A549 (cell line): ENCODE data around the gene ZC3HAV1. TPM values are rescaled to one million over a fixed set of nuclear protein-coding genes. Genes with fewer than 3 reads are reported as not detected.
A peak's percentile ranks its signal among the peaks of the same experiment; 100 is the strongest.

Experiments used
- ATAC-seq, 2 experiments: fragments of 200-7000 bp in 1 of 2; fragments of >200 bp in 1 of 2; cut with Nextera tagmentation in 1 of 2; cut with Tn5 transposase in 1 of 2; 3 replicates each; pipeline versions ENCODE4 v1.8.0 to v1.9.1; 2018 to 2020; ENCODE audit warnings: mild to moderate bottlenecking in 1 of 2, moderate library complexity in 1 of 2
- CTCF ChIA-PET: fragments of 300-600 bp; sonication (Branson Sonifier 250); formaldehyde crosslinking; extraction: SDS; loops from one replicate; lab custom pipeline; 2021; ENCODE audit warnings: antibody characterized with exemption, inconsistent platforms; lab: Yijun Ruan, JAX
- POLR2A ChIA-PET: fragments of 350-600 bp; formaldehyde crosslinking; extraction: SDS; loops from one replicate; lab custom pipeline; 2021; ENCODE audit warnings: antibody characterized with exemption, inconsistent platforms; lab: Yijun Ruan, JAX
- DNase-seq, 2 experiments: peaks; one replicate each; pipeline versions ENCODE4 v3.0.0 to v3.0.0-alpha.2; 2011 to 2016; ENCODE audit warnings: low read depth in 1 of 2, low spot score in 1 of 2
- FAIRE-seq: peaks from 2 replicates; lab custom pipeline; 2011; peaks lifted over from hg19 to GRCh38; lab: Jason Lieb, UNC
- H3K27ac ChIP-seq, 2 experiments: fragments of >200 bp; sonication (Bioruptor Twin); formaldehyde crosslinking; 3 replicates each; pipeline ENCODE4 v1.5.1; 2016 to 2017
- H3K4me1 ChIP-seq: fragments of >200 bp; sonication (Bioruptor Twin); formaldehyde crosslinking; 3 replicates; pipeline ENCODE4 v1.6.1; 2016
- H3K4me2 ChIP-seq: fragments of >200 bp; sonication (Bioruptor Twin); formaldehyde crosslinking; 3 replicates; pipeline ENCODE4 v1.6.1; 2016
- H3K4me3 ChIP-seq: fragments of >200 bp; sonication (Bioruptor Twin); formaldehyde crosslinking; 3 replicates; pipeline ENCODE4 v1.5.1; 2016
- H3K9me3 ChIP-seq: fragments of >200 bp; sonication (Bioruptor Twin); formaldehyde crosslinking; 3 replicates; pipeline ENCODE4 v1.6.1; 2016
- ATOH8 ChIP-seq: fragments of 250-450 bp; sonication (Bioruptor Pico); IDR thresholded peaks from 2 replicates; pipeline ENCODE4 v1.5.0; 2020; ENCODE audit warnings: low read depth, mild to moderate bottlenecking, moderate library complexity
- BHLHE40 ChIP-seq: IDR thresholded peaks from 2 replicates; pipeline ENCODE4 v1.6.1; 2012; ENCODE audit warnings: low read depth, low read length, inconsistent platforms
- CBX8 ChIP-seq: fragments of 200-600 bp; sonication (generic); IDR thresholded peaks from 2 replicates; pipeline ENCODE4 v1.6.1; 2016
- CEBPB ChIP-seq, 2 experiments: fragments of >200 bp in 1 of 2; sonication (Bioruptor Twin) in 1 of 2; formaldehyde crosslinking in 1 of 2; IDR thresholded peaks; 2 replicates each; pipeline ENCODE4 v1.6.1; 2012 to 2016
- E2F6 ChIP-seq: IDR thresholded peaks from 2 replicates; pipeline ENCODE4 v1.6.1; 2012; ENCODE audit warnings: low read depth, borderline replicate concordance
- EHMT2 ChIP-seq: fragments of 200-600 bp; sonication (generic); IDR thresholded peaks from 2 replicates; pipeline ENCODE4 v1.6.1; 2016; ENCODE audit warnings: antibody characterized with exemption, low read depth, mild to moderate bottlenecking, moderate library complexity
- ELK1 ChIP-seq: fragments of 150-350 bp; IDR thresholded peaks from 2 replicates; pipeline ENCODE4 v1.6.1; 2014; ENCODE audit warnings: low read depth, mild to moderate bottlenecking, low read length
- EP300 ChIP-seq, 2 experiments: fragments of >200 bp; sonication (Bioruptor Twin); formaldehyde crosslinking; IDR thresholded peaks; 2 replicates in 1 of 2; 3 replicates in 1 of 2; pipeline ENCODE4 v1.6.1; 2016 to 2017
- HDAC2 ChIP-seq: fragments of 200-600 bp; sonication (generic); IDR thresholded peaks from 2 replicates; pipeline ENCODE4 v1.6.1; 2016
- HEYL ChIP-seq: fragments of 250-450 bp; sonication (Bioruptor Pico); IDR thresholded peaks from 2 replicates; pipeline ENCODE4 v1.8.0; 2021; ENCODE audit warnings: mild to moderate bottlenecking, moderate library complexity
- MAZ ChIP-seq: fragments of 150-350 bp; IDR thresholded peaks from 2 replicates; pipeline ENCODE4 v1.6.1; 2014; ENCODE audit warnings: antibody characterized with exemption, low read depth, low read length, borderline replicate concordance
- PHF8 ChIP-seq: fragments of 200-600 bp; sonication (generic); IDR thresholded peaks from 2 replicates; pipeline ENCODE4 v1.6.1; 2016; ENCODE audit warnings: low read depth, mild to moderate bottlenecking, antibody characterized with exemption, moderate library complexity, borderline replicate concordance
- POLR2A ChIP-seq: IDR thresholded peaks from 2 replicates; pipeline ENCODE4 v1.6.1; 2012; ENCODE audit warnings: mild to moderate bottlenecking, low read length
- RARB ChIP-seq: fragments of 250-450 bp; sonication (Bioruptor Pico); IDR thresholded peaks from 2 replicates; pipeline ENCODE4 v1.8.0; 2021; ENCODE audit warnings: mild to moderate bottlenecking, moderate library complexity
- RFX5 ChIP-seq: fragments of 450-650 bp; IDR thresholded peaks from 2 replicates; pipeline ENCODE4 v1.7.1; 2014; ENCODE audit warnings: antibody characterized with exemption, mild to moderate bottlenecking, moderate library complexity
- RNF2 ChIP-seq: fragments of 200-600 bp; sonication (generic); IDR thresholded peaks from 2 replicates; pipeline ENCODE4 v1.6.1; 2016; ENCODE audit warnings: low read depth, mild to moderate bottlenecking, antibody characterized with exemption, moderate library complexity, borderline replicate concordance
- TP53 ChIP-seq: fragments of 250-450 bp; sonication (Bioruptor Pico); IDR thresholded peaks from 2 replicates; pipeline ENCODE4 v1.5.0; 2021; ENCODE audit warnings: mild to moderate bottlenecking, moderate library complexity
- WGBS: methylation state at CpG from one replicate; pipeline ENCODE4 v1.1.6; 2017; ENCODE audit errors: missing lambda C conversion rate; 5-methylcytosine and 5-hydroxymethylcytosine counted together
- polyA plus RNA-seq, 4 experiments: library from polyadenylated mRNA; depleted of rRNA in 3 of 4; stranded (reverse); fragments of >200 nt; fragmentation: RNase III in 1 of 4; extraction: RNeasy Plus Mini Kit Qiagen cat#74134 plus additional on column Dnase treatment in 1 of 4; gene quantifications; 2 replicates in 3 of 4; 3 replicates in 1 of 4; pipeline ENCODE4 v1.2.3, GENCODE V29; 2011 to 2017

The ZC3HAV1 gene
- polyA plus RNA-seq, 2 of the 4 experiments (the other 2 are of a cell fraction): 22.2 to 32.1 TPM

GRCh38 chr7:139112316-139112715, 2.8 kb upstream of the ZC3HAV1 start (continued):
- TF ChIP-seq HEYL (CRISPR knock-in tag) (no peak), EP300 (IDR thresholded peaks at IDR 0.05) (no peak)

GRCh38 chr7:139111811-139112301, 2.3 kb upstream of the ZC3HAV1 start:
- 90% methylated on average over 4 of the region's 4 CpGs for WGBS
- POLR2A ChIA-PET: no interaction called here
- ATAC-seq (no peak), FAIRE-seq (no peak), DNase-seq (no peak)
- Histone ChIP-seq H3K4me3 (no peak overlapping the region), H3K27ac (no peak overlapping the region), H3K4me1 (peaks cover 13% of the 10 kb centered on the region), H3K4me2 (no peak overlapping the region), H3K9me3 (no peaks in the 10 kb centered on the region)
- CTCF ChIA-PET: interaction anchor here (0.7 to 1.2 kb wide), 3 partner anchors 13 to 131 kb away, joined by 3 to 4 read pairs (median 3); no protein-coding TSS in a partner anchor
- no peak for TF ChIP-seq ATOH8 (CRISPR knock-in tag)
- no peak for TF ChIP-seq PHF8
- no peak for TF ChIP-seq CBX8
- no peak for TF ChIP-seq CEBPB (IDR thresholded peaks at IDR 0.05)
- no peak for TF ChIP-seq EHMT2
- TF ChIP-seq RFX5: no peak
- no peak for TF ChIP-seq E2F6

GRCh38 chr7:139111147-139111546, 1.6 kb upstream of the ZC3HAV1 start:
- Histone ChIP-seq H3K9me3 (no peaks in the 10 kb centered on the region), H3K4me2 (no peak overlapping the region), H3K4me3 (no peak overlapping the region), H3K27ac (no peak overlapping the region), H3K4me1 (peaks cover 15% of the 10 kb centered on the region; the same call in 2 of the 3 replicates)
- ATAC-seq (no peak), DNase-seq (no peak), FAIRE-seq (no peak)
- ChIA-PET POLR2A (no interaction called here), CTCF (interaction anchor here (0.7 kb wide), 1 partner anchor 14 kb away, joined by 3 read pairs; no protein-coding TSS in a partner anchor)
- 100% methylated on average over 1 of the region's 1 CpG for WGBS
- no peak for TF ChIP-seq RARB (CRISPR knock-in tag)
- no peak for TF ChIP-seq CBX8
- no peak for TF ChIP-seq TP53 (CRISPR knock-in tag)
- no peak for TF ChIP-seq BHLHE40
- no peak for TF ChIP-seq POLR2A
- no peak for TF ChIP-seq PHF8
- TF ChIP-seq RNF2: no peak
- TF ChIP-seq EP300 (IDR thresholded peaks at IDR 0.05): no peak
- TF ChIP-seq ELK1: no peak

- no peak for DNase-seq
- Histone ChIP-seq H3K4me3 (peak overlapping the region; percentile 73), H3K4me1 (peaks cover 25% of the 10 kb centered on the region; the same call in 2 of the 3 replicates), H3K27ac (peak overlapping the region; percentile 90 to 96), H3K9me3 (no peaks in the 10 kb centered on the region), H3K4me2 (peak overlapping the region; percentile 83)
- 40% methylated on average over 16 of the region's 16 CpGs for WGBS
- FAIRE-seq: no peak
- ATAC-seq: no peak
- CTCF ChIA-PET: no interaction called here
- POLR2A ChIA-PET: interaction anchor here (1.0 kb wide), 1 partner anchor 23 kb away, joined by 5 read pairs; a partner anchor contains a TSS
- TF ChIP-seq HDAC2 (0 out of 2 replicates have a peak, but pooled peaks have one; percentile 1), MAZ (no peak)
- TF ChIP-seq, all 56 proteins: peak for 1
Measured at GRCh38 chr7:139109983-139110411, 477 bp upstream of the ZC3HAV1 start.
